ENCODE measurements around the gene RBM4.

Gene RBM4

GRCh38 chr11:66628061-66628603 lies 10.4 kb upstream of the RBM4 start:
- H3K9me2 ChIP-seq (replicated peaks; ENCODE audit: control insufficient read depth, low read length): no peaks in the 10 kb centered on the region
- peaks cover 100% of the 10 kb centered on the region for H3K79me2 ChIP-seq (ENCODE audit: control insufficient read depth, low read length)
- no peak overlapping the region for H3K4me3 ChIP-seq (ENCODE audit: low read length)
- H3K4me2 ChIP-seq (ENCODE audit: low read length): no peak overlapping the region
- H3K4me1 ChIP-seq (ENCODE audit: control insufficient read depth, low read length): no peaks in the 10 kb centered on the region
- TF ChIP-seq, protein P1, sequence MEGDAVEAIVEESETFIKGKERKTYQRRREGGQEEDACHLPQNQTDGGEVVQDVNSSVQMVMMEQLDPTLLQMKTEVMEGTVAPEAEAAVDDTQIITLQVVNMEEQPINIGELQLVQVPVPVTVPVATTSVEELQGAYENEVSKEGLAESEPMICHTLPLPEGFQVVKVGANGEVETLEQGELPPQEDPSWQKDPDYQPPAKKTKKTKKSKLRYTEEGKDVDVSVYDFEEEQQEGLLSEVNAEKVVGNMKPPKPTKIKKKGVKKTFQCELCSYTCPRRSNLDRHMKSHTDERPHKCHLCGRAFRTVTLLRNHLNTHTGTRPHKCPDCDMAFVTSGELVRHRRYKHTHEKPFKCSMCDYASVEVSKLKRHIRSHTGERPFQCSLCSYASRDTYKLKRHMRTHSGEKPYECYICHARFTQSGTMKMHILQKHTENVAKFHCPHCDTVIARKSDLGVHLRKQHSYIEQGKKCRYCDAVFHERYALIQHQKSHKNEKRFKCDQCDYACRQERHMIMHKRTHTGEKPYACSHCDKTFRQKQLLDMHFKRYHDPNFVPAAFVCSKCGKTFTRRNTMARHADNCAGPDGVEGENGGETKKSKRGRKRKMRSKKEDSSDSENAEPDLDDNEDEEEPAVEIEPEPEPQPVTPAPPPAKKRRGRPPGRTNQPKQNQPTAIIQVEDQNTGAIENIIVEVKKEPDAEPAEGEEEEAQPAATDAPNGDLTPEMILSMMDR (IDR thresholded peaks at IDR 0.05; ENCODE audit: low read depth, low read length, poor library complexity, severe bottlenecking): no peak
- no peak for TF ChIP-seq EZH2phosphoT487 (IDR thresholded peaks at IDR 0.05; ENCODE audit: borderline replicate concordance, low read length)
- H3K27me3 ChIP-seq (ENCODE audit: control insufficient read depth, low read length): no peaks in the 10 kb centered on the region
- H4K20me1 ChIP-seq (ENCODE audit: control insufficient read depth, insufficient read depth, low read depth, low read length): peaks cover 44% of the 10 kb centered on the region
- no peak overlapping the region for H3K27ac ChIP-seq (ENCODE audit: low read depth, low read length)
- H3F3A ChIP-seq (ENCODE audit: control insufficient read depth, insufficient read depth): peaks cover 34% of the 10 kb centered on the region
- H3K36me3 ChIP-seq (ENCODE audit: control insufficient read depth, low read length): peaks cover 98% of the 10 kb centered on the region
- no peaks in the 10 kb centered on the region for H3K9me3 ChIP-seq (ENCODE audit: control insufficient read depth, insufficient read depth, low read length)

DNA sequence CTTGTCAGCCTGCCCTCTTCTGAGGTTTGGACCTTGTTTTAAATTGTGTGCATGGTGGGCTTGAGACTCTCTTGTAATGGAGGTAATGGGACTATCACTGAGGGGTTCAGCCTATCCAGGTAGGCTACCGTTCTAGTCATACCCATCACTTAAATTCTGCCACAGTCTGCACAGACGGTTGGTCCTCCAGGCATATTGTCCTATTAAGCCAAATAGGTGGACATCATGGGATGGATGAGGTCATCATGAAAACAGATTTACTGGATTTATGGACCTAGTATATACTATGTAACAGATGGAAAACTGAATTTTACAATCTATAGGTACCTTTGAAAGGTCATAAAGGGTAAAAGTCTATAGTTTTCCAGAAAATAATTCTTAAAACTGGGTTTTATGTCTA lies 9.1 kb upstream of the RBM4 start:
- Histone ChIP-seq H3K79me2 (ENCODE audit: control insufficient read depth, low read length) (peaks cover 100% of the 10 kb centered on the region), H3K36me3 (ENCODE audit: control insufficient read depth, low read length) (peaks cover 95% of the 10 kb centered on the region)

DNA sequence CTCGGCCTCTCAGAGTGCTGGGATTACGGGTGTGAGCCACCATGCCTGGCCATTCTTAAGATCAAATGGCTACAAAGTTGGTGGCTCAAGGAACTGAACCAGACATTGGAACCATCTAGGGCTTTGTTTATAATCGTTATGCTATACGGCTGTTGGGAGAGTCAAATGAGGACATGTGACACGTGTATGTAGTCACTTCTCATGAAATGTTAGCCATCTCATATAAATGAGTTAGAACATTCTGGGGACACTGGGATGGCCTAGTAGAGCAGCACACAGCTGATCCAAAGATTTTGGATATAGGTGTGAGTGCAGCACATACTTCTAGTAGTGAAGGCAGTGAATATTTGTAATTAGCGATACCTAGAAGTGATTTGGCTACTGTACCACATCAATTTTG lies 6.6 kb upstream of the RBM4 start:
- TF ChIP-seq EZH2phosphoT487 (IDR thresholded peaks at IDR 0.05; ENCODE audit: borderline replicate concordance, low read length): no peak
- TF ChIP-seq, protein P1 (IDR thresholded peaks at IDR 0.05; ENCODE audit: low read depth, low read length, poor library complexity, severe bottlenecking): no peak
- Histone ChIP-seq H3K4me2 (ENCODE audit: low read length) (no peak overlapping the region), H3K27ac (ENCODE audit: low read depth, low read length) (no peak overlapping the region), H3K4me3 (ENCODE audit: low read length) (no peak overlapping the region), H3K27me3 (ENCODE audit: control insufficient read depth, low read length) (no peaks in the 10 kb centered on the region), H3F3A (ENCODE audit: control insufficient read depth, insufficient read depth) (peaks cover 66% of the 10 kb centered on the region), H4K20me1 (ENCODE audit: control insufficient read depth, insufficient read depth, low read depth, low read length) (peaks cover 12% of the 10 kb centered on the region), H3K9me3 (ENCODE audit: control insufficient read depth, insufficient read depth, low read length) (no peaks in the 10 kb centered on the region), H3K79me2 (ENCODE audit: control insufficient read depth, low read length) (peaks cover 100% of the 10 kb centered on the region), H3K4me1 (ENCODE audit: control insufficient read depth, low read length) (peaks cover 5% of the 10 kb centered on the region; the same call in 1 of the 2 replicates), H3K9me2 (replicated peaks; ENCODE audit: control insufficient read depth, low read length) (no peaks in the 10 kb centered on the region), H3K36me3 (ENCODE audit: control insufficient read depth, low read length) (peaks cover 81% of the 10 kb centered on the region)

More for the DNA sequence above, 9.1 kb upstream of the RBM4 start:
- TF ChIP-seq, protein P1 (IDR thresholded peaks at IDR 0.05; ENCODE audit: low read depth, low read length, poor library complexity, severe bottlenecking): no peak
- TF ChIP-seq EZH2phosphoT487 (IDR thresholded peaks at IDR 0.05; ENCODE audit: borderline replicate concordance, low read length): no peak
- no peaks in the 10 kb centered on the region for H3K9me3 ChIP-seq (ENCODE audit: control insufficient read depth, insufficient read depth, low read length)
- H3F3A ChIP-seq (ENCODE audit: control insufficient read depth, insufficient read depth): peaks cover 45% of the 10 kb centered on the region
- H3K27me3 ChIP-seq (ENCODE audit: control insufficient read depth, low read length): no peaks in the 10 kb centered on the region
- no peak overlapping the region for H3K4me2 ChIP-seq (ENCODE audit: low read length)
- no peak overlapping the region for H3K27ac ChIP-seq (ENCODE audit: low read depth, low read length)
- no peak overlapping the region for H3K4me3 ChIP-seq (ENCODE audit: low read length)
- no peaks in the 10 kb centered on the region for H3K9me2 ChIP-seq (replicated peaks; ENCODE audit: control insufficient read depth, low read length)
- H4K20me1 ChIP-seq (ENCODE audit: control insufficient read depth, insufficient read depth, low read depth, low read length): peaks cover 34% of the 10 kb centered on the region
- H3K4me1 ChIP-seq (ENCODE audit: control insufficient read depth, low read length): no peaks in the 10 kb centered on the region
